ENCODE results near the gene CER1.

GRCh38 chr9:14760060-14760459, 37.5 kb upstream of the CER1 start:
- TF ChIP-seq CTCF (IDR thresholded peaks at IDR 0.05) = no peak
- no peak for TF ChIP-seq RAD21 (IDR thresholded peaks at IDR 0.05; ENCODE audit: low read length)
- no peak for TF ChIP-seq POLR2AphosphoS5 (IDR thresholded peaks at IDR 0.05; ENCODE audit: low read depth, low read length)
- no peak for TF ChIP-seq EZH2phosphoT487 (IDR thresholded peaks at IDR 0.05; ENCODE audit: borderline replicate concordance, low read depth)
- no peak for TF ChIP-seq REST (IDR thresholded peaks at IDR 0.05; ENCODE audit: low read depth, low read length)
- no peak for TF ChIP-seq RCOR1 (IDR thresholded peaks at IDR 0.05; ENCODE audit: low read length)
- no peak for TF ChIP-seq RFX5 (IDR thresholded peaks at IDR 0.05; ENCODE audit: low read length)
- TF ChIP-seq TAF1 (IDR thresholded peaks at IDR 0.05; ENCODE audit: borderline replicate concordance, low read depth, low read length) = no peak
- no peak for TF ChIP-seq SMC3 (IDR thresholded peaks at IDR 0.05; ENCODE audit: low read depth, low read length)
- no peak for TF ChIP-seq GABPA (IDR thresholded peaks at IDR 0.05; ENCODE audit: low read depth)
- no peak for TF ChIP-seq JUND (IDR thresholded peaks at IDR 0.05)

Measured in SK-N-SH (cell line).